Fibroblast of lung (primary cell): ENCODE measurements around the gene TASP1. TPM values are rescaled to one million over a fixed set of nuclear protein-coding genes. Genes with fewer than 3 reads are reported as not detected.

Experiments used
- DNase-seq, 2 donors: peaks; one replicate each; pipeline versions ENCODE4 v3.0.0 to v3.0.0-alpha.2; 2010; ENCODE audit warnings: low read depth in 2 of 2
- H2AFZ ChIP-seq: 2 replicates; pipeline ENCODE4 v1.5.1; 2012; ENCODE audit warnings: low read length, control low read depth, inconsistent platforms
- H3K27ac ChIP-seq: 2 replicates; pipeline ENCODE4 v1.5.1; 2011; ENCODE audit warnings: low read length, control low read depth; ENCODE audit not compliant: insufficient read depth
- H3K27me3 ChIP-seq: 2 replicates; pipeline ENCODE4 v1.5.1; 2011; ENCODE audit warnings: mild to moderate bottlenecking, low read length; ENCODE audit not compliant: control insufficient read depth, insufficient read depth
- H3K36me3 ChIP-seq: 2 replicates; pipeline ENCODE4 v1.5.1; 2011; ENCODE audit warnings: low read length; ENCODE audit not compliant: control insufficient read depth, insufficient read depth
- H3K4me1 ChIP-seq: 2 replicates; pipeline ENCODE4 v1.5.1; 2011; ENCODE audit warnings: low read length; ENCODE audit not compliant: control insufficient read depth, insufficient read depth; ENCODE audit errors: extremely low read depth
- H3K4me2 ChIP-seq: 2 replicates; pipeline ENCODE4 v1.5.1; 2011; ENCODE audit warnings: low read length, control low read depth; ENCODE audit not compliant: insufficient read depth; ENCODE audit errors: extremely low read depth
- H3K4me3 ChIP-seq, 4 experiments: fragments of 200-600 bp in 1 of 4; sonication (generic) in 1 of 4; replicated peaks in 1 of 4; 2 replicates each; pipeline ENCODE4 v1.5.1; 2011 to 2016; ENCODE audit warnings: low read length in 4 of 4, low read depth in 3 of 4, mild to moderate bottlenecking in 3 of 4, control low read depth in 2 of 4, inconsistent platforms in 1 of 4, mixed read lengths in 1 of 4; ENCODE audit not compliant: insufficient read depth in 1 of 4; ENCODE audit errors: control extremely low read depth in 1 of 4
- H3K79me2 ChIP-seq: 2 replicates; pipeline ENCODE4 v1.5.1; 2012; ENCODE audit warnings: mild to moderate bottlenecking, low read length, inconsistent platforms; ENCODE audit not compliant: control insufficient read depth, insufficient read depth
- H3K9ac ChIP-seq: 2 replicates; pipeline ENCODE4 v1.5.1; 2011; ENCODE audit warnings: mild to moderate bottlenecking, low read length, control low read depth; ENCODE audit not compliant: insufficient read depth
- H3K9me3 ChIP-seq: 2 replicates; pipeline ENCODE4 v1.5.1; 2012; ENCODE audit warnings: low read depth, low read length; ENCODE audit not compliant: control insufficient read depth, insufficient read depth
- H4K20me1 ChIP-seq: 2 replicates; pipeline ENCODE4 v1.5.1; 2011; ENCODE audit warnings: low read length; ENCODE audit not compliant: control insufficient read depth, insufficient read depth; ENCODE audit errors: extremely low read depth
- CTCF ChIP-seq, 2 donors: IDR thresholded peaks in 1 of 2; conservative IDR thresholded peaks in 1 of 2; 1 replicate in 1 of 2; 2 replicates in 1 of 2; pipeline ENCODE4 v1.5.1; 2011 to 2012; ENCODE audit warnings: low read length in 2 of 2, control low read depth in 1 of 2, inconsistent platforms in 1 of 2, low read depth in 1 of 2, mild to moderate bottlenecking in 1 of 2
- EZH2 ChIP-seq: IDR thresholded peaks from 2 replicates; pipeline ENCODE4 v1.5.1; 2012; ENCODE audit warnings: low read length, control low read depth, mild to moderate bottlenecking; ENCODE audit errors: missing control alignments
- polyA plus RNA-seq, 2 donors: library from polyadenylated mRNA; depleted of rRNA in 1 of 2; stranded (reverse) in 1 of 2; unstranded in 1 of 2; fragments of >200 nt; gene quantifications; 2 replicates each; pipeline ENCODE4 v1.2.1, GENCODE V29; 2011 to 2012; ENCODE audit warnings: missing spikeins in 1 of 2
- total RNA-seq: library from RNA; depleted of rRNA; stranded (reverse); fragments of >200 nt; gene quantifications from 2 replicates; pipeline ENCODE4 v1.2.1, GENCODE V29; 2014

Gene TASP1
- total and polyA plus RNA-seq, 2 donors (not counting 1 experiment from before 2014, with no cell fraction given) = 6.3 to 13.6 TPM

- no peaks in the 10 kb centered on the region for H4K20me1 ChIP-seq
- H3K27me3 ChIP-seq = no peaks in the 10 kb centered on the region
- H3K9ac ChIP-seq = no peak overlapping the region
- H3K79me2 ChIP-seq = no peaks in the 10 kb centered on the region
- no peak overlapping the region for H3K4me3 ChIP-seq
- H3K4me2 ChIP-seq = no peak overlapping the region
- TF ChIP-seq EZH2 (no peak), CTCF (conservative IDR thresholded peaks at IDR 0.05 in 1 of 2, IDR thresholded peaks at IDR 0.05 in 1 of 2; ENCODE audit: low read depth in 1 of 2, low read length in 2 of 2) (no peak)
- DNase-seq = no peak
- no peaks in the 10 kb centered on the region for H3K4me1 ChIP-seq
- H3K36me3 ChIP-seq = no peaks in the 10 kb centered on the region
- no peak overlapping the region for H3K27ac ChIP-seq
- no peak overlapping the region for H2AFZ ChIP-seq
- no peaks in the 10 kb centered on the region for H3K9me3 ChIP-seq
Measured at GRCh38 chr20:13678944-13679343, 40.2 kb upstream of the TASP1 start.

GRCh38 chr20:13677241-13677640 lies 38.5 kb upstream of the TASP1 start:
- no peak for TF ChIP-seq EZH2
- TF ChIP-seq CTCF (conservative IDR thresholded peaks at IDR 0.05 in 1 of 2, IDR thresholded peaks at IDR 0.05 in 1 of 2; ENCODE audit: low read depth in 1 of 2, low read length in 2 of 2) = no peak
- H3K27ac ChIP-seq = no peak overlapping the region
- peak in 1 of 2 donors; percentile 74 for DNase-seq

GRCh38 chr20:13676682-13677081 lies 38.0 kb upstream of the TASP1 start:
- no peak for DNase-seq
- H4K20me1 ChIP-seq = no peaks in the 10 kb centered on the region
- H3K9me3 ChIP-seq = no peaks in the 10 kb centered on the region
- H3K4me3 ChIP-seq = no peak overlapping the region
- no peaks in the 10 kb centered on the region for H3K36me3 ChIP-seq
- no peak overlapping the region for H3K9ac ChIP-seq
- H2AFZ ChIP-seq = no peak overlapping the region
- H3K27me3 ChIP-seq = no peaks in the 10 kb centered on the region
- no peak overlapping the region for H3K4me2 ChIP-seq
- no peak overlapping the region for H3K27ac ChIP-seq
- no peaks in the 10 kb centered on the region for H3K79me2 ChIP-seq
- H3K4me1 ChIP-seq = no peaks in the 10 kb centered on the region
- TF ChIP-seq CTCF (conservative IDR thresholded peaks at IDR 0.05 in 1 of 2, IDR thresholded peaks at IDR 0.05 in 1 of 2; ENCODE audit: low read depth in 1 of 2, low read length in 2 of 2) (no peak), EZH2 (no peak)

More at GRCh38 chr20:13677241-13677640, 38.5 kb upstream of the TASP1 start:
- H3K36me3 ChIP-seq = no peaks in the 10 kb centered on the region
- no peaks in the 10 kb centered on the region for H3K4me1 ChIP-seq
- H3K27me3 ChIP-seq = no peaks in the 10 kb centered on the region
- no peaks in the 10 kb centered on the region for H3K9me3 ChIP-seq
- H3K4me3 ChIP-seq = no peak overlapping the region
- H3K9ac ChIP-seq = no peak overlapping the region
- H4K20me1 ChIP-seq = no peaks in the 10 kb centered on the region
- H3K4me2 ChIP-seq = no peak overlapping the region
- no peak overlapping the region for H2AFZ ChIP-seq
- no peaks in the 10 kb centered on the region for H3K79me2 ChIP-seq
